ENCODE measurements around the gene DUSP7.

DUSP7 gene

DNA sequence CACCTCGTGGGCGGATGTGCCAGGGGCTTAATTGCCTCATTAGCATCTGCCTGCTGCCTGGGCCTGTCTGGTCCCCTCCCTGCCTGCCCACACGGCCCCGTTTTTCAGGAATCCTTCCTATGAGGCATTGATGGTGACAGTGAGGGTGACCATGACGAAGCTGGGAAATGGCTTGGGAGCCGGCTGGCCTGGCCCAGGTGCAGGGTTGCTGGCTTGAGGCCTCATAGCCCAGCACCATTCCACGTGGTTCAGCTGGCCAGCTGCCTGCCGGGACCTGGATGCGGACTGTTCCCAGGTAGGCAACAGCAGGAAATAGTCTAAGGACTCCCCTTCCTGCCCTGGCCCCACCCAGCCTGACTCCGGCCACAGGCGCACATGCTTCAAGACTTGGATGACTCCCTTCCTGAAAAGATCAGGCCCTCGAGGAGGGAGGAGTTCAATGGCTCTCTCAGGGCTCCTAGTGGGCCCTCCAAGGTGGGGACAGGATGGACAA, 8.9 kb upstream of the DUSP7 start:
- peak; percentile 34 for DNase-seq

DNA sequence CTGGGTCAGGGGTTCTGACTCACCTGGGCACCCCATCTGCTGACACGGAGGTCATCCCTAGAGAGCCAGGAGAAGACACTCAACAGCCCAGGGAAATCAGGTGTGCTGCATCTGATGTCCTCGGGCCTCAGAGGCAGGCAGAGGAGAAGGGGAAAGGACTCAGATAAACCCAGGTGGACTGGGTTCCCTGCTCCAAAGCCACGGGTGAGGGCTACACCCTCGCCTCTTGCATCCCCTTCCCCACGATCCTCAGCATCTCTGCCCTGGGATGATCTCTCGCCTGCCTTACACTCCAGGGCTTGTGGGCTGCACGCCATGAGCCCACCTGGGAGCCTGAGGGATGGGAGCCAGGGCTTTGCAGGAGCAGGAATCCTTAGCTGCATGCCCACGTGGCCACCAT, 8.2 kb upstream of the DUSP7 start:
- no peak for DNase-seq

DNA sequence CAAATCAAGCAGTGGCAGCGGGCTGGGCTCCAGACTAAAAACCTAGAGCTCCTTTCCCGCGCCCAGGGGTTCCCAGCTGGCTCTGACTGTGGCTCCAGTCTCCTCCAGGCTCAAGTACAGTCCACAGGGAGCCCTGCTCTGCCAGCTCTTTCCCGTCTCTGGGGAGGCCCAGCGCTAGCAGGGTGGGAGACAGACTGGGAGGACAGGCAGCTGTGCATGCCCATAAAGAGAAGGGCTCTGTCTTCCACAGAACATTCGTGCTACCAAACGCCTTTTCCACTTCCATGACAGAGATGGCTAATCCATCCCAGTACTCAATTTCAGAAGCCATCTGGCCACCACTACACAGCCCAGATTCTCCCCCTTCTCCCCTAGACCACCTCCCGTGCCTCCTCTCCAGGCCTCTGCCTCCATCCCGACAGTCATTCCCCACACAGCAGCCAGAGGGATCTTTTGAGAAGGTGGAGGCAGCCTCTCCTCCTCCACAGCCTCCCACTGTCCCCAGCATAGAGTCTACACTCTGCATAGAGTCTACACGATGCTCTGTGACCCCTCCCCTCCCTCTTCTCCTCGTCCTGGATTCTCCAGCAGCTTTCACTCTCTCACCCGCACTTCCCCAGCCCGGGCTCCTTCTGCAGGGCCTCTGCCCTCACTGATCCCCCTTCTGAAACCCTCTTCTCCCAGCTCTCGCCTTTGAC, 6.8 kb upstream of the DUSP7 start:
- DNase-seq = peak; percentile 25

DNA sequence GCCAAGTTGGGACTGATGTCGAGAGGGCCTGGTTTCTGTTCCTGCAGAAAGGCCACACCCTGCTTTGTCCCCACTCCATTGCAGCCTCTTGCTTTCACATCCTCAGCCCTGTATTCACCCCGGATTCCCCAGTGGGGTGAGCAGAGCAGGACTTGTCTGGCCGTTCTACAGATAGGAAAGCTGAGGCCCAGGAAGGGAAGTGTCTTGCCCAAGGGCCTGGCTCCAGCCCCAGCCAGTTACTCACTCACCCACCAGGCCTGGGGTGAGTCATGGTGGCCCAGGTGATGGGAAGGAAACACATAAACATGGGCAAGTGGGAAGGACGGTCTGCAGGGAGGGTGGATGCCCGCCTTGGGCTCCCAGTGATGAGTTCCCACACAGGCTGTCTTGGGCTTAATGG, 6.1 kb upstream of the DUSP7 start:
- no peak for DNase-seq

DNA sequence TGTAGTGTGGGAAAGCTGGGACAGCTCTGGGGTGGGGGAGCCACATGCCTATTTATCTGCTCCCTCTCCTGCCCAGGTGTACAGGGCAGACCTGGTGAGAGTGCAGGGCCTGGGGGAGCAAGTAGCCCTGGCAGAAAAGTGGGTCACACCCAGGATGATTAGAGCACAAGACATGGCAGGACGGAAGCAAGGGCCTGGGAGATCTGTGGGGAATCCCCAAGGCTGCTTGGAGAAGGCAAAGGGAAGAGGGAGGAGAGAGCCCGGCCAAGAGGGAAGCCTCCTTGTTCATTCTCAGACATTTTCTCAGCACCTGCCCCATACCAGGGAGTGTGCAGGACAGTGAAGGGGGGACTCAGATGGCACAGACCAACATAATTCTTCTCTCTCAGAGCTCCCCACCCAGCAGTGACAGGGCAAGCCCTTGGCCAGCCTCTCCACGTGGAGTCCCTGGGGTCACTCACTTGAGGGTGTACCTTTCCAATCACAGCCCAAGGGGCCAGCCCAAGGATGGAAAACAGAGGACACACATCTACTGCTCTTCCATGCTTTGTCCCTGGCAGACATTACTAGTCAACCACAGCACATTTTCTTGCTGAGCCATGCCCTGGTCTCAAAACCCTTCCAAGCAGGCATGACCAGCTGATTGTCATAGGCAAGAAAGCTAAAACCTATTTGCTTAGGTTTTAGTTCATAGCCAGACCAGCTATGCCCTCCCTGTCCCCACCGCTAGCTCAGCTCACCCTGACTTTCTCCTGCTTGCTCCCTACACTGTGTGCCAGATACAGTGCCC, 4.9 kb upstream of the DUSP7 start:
- no peak for DNase-seq

DNA sequence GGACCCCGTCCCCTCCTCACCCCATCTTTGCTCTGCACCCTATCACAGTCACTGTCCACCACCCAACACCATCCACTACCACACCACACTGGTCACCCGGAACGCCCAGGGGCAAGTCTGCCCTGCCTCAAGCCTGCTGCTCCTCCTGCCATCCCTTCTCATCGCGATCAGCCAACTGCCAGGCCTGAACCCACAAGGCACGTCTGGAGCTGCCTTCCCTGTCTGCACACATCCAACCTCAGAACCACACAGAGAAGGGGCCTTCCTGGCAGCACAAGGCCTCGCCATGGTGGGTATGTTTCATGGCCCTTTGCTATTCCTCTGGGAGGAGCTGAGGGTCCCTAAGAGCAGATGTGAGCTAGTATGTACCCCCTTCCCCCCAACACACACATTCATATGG, 3.4 kb upstream of the DUSP7 start:
- DNase-seq = no peak

DNA sequence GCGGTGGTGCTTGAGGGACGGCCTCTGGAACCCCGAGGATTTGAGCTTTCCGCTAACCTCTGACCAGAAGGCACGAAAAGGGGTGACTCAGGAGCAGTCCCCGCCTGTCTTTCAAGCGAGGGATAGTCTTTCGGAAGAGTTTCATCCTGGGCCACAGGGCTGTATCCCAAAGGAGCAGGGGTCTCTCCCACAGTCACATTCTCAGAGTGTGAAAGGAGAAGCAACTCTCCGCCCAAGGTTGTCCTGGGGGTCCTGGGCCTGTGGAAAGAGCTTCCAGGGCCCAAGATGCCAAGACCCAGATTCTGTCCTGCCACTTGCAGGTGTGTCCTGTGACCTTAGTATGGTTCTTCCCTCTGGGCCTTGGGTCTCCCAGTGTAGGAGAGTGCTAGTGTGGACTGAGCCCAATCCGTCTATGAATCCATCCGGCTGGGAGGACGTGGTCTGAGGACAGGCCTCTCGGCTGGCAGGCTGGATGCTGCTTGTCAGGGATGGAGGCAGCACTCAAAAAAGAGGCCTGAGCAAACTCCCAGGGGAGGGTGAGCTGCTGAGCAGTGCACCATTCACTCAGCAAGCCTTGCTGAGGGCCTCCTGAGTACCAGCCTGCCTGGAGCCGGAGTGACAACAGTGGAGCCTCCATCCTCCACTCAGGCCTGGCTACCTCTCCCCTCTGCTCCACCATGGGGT, 1.6 kb upstream of the DUSP7 start:
- DNase-seq = peak; percentile 31

DNA sequence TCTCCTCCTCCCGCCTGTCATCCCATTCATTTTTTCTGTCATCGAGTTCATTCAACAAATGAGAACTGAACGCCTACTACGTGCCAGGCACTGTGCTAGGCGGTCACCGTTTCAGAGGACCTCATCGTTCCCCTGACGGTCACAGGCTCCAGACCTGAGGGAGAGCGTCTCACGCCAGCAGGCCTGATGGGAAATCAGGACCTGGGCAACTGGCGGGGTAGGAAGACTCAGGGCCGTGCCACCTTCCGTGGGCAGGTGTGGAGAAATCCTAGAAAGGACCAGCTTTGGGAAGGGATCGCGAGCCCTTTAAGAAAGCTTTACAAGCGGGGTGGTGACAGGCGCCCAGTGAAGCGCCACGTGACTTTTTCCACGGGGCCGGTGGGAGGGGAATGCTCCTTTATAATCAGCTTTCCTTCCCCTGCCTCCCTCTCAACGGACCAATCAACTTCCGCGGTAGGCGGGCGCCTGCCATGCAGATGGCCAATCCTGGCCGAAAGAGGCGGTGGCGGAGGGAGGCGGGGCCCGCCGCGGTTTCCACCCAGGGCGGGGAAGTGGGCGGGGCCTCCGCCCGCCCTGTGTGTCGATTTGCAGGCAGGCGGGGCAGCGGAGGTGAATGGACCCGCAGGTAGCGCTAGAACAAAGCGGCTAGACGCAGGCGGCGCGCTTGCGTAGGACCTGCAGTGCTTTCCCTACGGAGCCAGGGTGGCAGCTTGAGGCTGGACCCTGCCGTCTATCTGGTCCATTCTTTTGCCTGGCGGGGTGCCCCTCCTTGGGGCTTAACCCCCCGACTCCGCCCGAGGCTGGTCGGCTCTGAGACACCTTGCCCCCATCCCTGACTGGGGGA, 819 bp upstream of the DUSP7 start:
- peak; percentile 98 for DNase-seq

DNA sequence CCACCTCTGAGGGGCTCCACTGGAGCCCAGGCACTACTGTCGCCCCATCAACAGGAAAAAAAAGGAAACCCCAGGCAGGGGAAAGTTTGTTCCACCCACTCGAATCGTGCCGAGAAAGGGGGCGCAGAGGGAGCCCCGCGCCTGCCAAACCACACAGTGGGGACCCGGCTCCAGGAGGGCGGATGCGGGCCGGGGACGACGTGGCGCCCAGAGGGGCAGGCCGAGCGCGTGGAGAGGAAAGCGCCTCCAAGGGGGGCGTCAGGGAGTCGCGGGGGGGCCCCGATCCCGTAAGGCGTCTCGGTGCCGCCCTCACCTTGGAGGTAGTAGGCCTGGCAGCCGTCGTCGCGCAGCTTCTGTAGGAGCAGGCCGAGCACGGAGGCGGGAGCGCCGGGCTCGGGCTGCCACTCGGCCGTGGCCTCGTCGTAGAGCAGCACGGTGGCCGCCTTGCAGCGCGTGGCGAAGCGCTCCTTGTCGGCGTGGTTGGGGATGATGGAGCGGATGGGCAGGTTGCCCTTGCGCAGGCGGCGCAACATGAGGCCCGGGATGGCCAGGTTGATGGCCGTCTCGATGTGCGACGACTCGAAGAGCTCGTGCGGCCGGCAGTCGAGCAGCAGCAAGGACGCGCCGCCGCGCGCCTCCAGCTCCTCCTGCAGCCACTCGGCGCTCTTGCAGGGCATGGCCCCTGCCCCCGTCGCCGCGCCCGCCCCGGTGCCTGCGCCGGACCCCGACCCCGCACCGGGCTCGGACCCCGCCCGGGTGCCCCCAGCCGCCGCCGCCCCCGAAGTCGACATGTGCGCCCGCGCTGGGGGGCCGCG, 627 bp downstream of the DUSP7 start:
- DNase-seq = peak; percentile 56

DNA sequence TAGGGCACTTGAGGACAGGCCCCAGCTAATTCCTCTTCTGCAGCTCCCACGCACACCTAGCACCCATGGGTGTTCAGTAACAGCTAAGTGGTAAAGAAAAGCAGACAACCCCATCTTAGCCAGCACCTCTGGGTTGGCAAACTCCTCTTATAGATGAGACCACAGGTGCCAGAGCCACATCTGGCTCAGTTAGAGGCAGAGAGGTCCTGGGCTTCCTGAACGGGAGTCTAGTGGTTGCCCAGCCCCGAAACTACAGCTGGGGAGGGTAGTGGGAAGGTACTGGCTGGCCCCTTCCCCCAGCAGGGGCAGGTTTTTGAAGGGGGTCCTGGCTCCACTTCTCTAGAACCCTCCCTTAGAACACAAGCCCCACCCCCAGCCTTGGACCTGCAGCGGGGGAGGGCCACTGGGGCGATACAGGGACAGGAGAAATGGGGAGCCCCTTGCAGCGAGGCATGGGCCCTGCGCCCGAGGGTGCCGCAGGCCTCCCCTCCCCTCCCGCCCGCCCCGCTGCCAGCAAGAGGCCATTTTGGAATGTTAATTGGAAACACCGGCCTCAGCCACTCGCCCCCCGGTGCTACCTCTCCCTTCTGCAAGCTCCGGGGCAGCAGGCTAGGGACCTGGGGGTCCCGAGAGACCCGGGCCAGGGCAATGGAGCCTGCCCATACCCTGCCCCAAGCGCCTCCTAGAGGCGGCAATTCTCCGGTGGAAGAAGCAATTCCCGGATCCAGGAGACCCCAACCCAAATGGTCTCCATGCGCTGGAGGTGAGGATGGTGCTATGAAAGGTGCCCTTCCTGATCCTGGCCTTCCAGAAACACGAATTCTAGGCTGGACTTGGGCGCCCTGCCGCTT, 1.5 kb downstream of the DUSP7 start:
- peak; percentile 37 for DNase-seq

DNA sequence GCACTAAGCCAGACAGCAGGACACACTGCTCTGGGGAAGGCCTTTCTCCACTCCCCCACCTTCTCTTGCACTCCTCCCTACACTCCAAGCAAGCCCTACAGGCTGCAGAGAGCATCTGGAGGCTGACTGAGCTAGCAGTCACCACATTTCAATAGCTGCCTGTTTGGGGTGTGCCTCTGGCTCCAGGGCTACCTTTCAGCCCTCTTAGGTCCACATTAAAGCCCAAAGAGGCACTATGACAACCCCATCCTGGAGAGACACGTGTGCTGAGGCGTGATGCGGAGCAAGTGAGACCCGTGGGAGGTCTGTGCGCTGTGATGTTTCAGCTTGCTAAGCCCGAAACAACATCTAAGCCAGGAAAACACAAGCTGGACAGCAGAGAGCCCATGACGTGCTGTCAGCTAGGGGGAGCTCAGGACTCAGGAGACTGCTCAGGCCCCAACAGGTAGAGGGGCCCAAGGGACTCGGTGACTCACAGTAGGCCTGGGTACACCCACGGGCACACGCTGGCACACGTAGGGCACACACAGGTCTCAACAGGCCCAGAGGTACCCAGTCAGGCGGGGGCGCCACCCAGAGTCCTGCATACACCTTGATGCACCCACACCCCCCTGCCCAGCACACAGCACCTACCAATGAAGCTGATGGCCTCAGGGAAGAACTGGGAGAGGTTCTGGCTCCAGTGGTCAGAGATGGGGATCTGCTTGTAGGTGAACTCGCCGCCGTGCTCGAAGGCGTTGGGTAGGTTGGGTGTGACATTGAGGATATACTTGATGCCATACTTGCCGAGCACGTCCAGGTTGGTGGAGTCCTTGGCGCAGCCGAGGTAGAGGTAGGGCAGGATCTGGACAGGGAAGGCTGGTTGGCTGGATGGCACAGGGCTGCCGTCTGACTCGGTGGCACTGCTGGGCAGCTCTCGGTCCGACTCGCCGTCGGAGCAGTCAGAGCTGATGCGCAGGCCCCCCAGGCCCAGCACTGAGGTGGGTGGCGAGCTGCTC, 2.8 kb downstream of the DUSP7 start:
- DNase-seq = peak; percentile 7

DNA sequence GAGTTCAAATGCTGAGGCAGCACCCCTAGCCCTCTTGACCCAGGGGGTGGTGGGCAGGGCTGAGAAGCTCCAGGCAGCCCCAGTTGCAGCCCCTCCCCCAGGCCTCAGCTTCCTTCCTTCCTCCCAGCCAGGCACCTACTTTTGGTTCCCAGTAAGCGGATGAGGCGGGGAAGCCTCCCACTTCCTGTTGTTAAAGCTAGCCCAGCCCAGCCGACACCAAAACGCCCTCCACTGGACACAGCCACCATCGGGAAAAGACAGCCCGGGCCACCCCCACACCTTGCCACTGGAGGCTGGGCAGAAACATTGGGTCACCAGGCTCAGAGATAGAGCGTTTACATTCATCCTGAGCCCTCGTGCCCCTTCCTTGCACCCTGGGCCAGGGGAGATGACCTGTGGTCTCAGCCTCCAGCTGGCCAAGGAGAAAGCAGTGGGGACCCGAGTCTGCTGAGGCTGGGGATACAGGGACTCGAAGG, 3.5 kb downstream of the DUSP7 start:
- DNase-seq = no peak

DNA sequence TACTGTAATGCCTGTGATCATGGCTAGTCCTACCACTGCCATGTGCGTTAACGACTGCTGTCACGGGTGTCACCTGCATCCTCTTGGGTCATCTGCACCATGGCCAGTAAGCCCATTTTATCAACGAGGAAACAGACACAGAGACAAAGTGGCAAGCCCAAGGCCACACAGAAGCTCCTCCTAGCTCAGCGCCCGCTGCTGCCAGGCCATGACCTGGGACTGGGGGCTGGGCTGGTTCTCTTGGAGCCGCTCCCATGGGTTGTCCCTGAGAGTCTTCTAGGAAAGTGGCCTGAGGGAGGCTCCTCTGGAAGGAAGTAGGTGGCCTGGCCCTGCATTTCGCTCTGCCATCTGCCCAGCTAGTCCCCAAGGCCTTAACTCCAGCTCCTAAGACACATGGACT, 4.9 kb downstream of the DUSP7 start:
- no peak for DNase-seq

DNA sequence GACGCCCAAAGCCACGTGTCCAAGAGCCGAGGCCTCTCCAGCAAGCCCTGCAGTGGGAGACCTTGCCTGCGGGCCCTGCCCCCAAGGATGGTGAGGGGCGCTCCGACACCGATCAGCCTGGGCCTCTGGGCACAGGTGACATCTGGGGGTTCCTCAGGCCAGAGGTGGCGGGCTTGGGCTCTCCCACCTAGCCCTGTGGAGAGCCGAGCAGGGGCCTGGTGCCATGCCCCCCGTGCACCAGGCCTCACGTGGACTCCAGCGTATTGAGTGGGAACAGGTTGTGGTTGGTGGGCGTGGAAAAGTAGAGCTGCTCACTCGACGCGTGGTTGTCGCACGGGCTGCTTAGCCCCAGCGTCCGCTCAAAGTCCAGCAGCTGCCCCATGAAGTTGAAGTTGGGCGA, 5.8 kb downstream of the DUSP7 start:
- DNase-seq = no peak

DNA sequence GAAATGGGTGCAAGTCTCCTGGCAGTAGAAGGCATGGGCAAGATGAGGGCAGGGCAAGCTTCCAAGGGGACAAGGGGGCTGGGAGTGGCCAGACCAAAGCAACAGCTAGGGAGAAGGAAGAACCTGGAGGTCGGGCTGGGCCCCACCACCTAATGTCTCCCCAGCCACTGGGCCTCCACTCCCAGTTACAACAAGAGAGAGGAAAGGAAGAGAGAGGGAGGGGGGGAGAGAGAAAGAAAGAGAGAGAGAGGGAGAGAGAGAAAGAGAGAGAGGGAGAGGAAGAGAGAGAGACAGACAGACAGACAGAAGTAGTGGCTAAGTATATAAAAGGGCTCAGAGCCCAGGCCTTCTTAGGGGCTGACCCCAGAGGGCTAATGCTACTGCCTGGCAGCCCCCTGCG, 6.9 kb downstream of the DUSP7 start:
- DNase-seq = no peak

DNA sequence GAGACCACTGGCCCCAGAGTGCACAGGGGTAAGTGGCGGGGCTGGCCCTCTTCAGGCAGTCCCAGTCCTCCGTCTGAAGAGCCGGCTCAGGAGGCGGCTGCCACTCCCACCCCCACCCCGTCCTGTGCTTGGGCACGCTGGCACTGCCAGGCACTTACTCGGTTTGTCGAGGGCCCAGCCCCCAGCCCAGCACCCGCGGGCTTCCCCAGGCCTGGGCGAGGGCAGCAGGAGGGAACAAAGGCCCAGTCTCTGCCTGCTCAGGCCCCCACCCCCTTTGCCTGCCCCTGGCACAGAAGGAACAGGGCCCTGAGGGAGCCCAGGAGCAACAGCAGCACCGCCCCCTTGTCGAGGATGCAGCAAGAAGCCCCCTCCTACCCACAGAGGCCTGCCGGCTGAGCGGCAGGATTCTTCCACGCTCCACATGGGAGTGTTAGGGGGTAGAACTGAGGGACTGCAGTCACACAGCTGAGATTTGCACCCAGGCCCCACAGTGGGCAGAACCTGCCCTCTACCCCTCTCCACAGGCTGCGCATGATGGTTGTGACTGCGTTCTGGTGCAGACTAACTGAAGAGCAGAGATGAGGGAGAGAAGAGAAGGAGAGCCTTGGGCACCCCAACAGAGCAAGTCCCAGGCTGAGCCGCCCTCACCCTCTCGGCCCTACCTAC, 8.9 kb downstream of the DUSP7 start:
- no peak for DNase-seq

DNA sequence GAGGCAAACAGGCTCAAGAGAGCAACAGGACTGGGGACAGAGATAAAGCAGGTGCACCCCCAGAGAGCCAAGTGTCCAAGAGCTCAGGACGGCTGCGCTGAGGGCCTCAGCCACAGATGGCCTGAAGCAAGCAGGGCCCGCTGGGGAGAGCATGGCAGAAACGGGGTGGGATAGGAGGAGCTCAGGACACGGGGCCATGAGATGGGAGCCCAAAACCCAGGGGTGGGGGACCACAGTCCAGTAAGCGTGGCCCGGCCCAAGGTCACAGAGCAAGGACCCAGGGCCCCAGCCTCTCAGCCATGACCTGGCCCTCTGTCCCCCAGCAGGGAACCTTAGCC, 9.5 kb downstream of the DUSP7 start:
- DNase-seq = no peak

DNA sequence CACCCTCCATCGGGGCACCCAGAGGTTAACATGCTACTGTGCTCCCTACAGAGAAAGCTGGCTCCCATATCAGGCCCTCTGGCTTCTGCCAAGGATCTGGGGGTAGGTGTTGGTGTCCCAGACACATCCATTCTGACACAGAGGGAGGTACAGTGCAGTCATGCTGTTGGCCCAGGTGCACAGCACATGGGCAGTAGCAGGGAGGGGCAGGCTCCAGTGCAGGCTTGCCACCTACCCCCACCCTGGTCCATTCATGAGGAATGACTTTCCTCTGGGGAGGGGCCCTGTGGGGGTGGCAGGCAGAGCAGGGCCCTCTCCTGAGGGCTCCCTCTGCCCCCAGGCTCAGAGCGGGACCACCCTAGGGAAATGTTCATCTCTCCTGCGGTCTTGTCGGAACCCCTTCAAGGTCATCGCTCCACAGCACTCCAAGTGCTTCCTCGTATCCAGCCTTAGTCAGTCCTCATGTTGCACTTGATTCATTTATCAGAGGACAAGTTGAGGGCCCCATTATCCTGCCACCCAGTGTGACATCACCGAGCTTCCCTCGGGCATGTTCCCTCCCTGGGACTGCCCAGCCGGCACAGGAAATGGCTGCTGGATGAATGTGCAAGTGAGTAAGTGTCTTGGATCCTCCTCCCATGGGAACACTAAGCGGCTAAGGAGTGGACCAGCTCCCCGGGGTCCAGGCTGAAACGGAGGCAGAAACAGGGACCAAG, 10.0 kb downstream of the DUSP7 start:
- DNase-seq = peak; percentile 62

Data from NCI-H69 (cell line).